HS-5 (cell line): ENCODE measurements around the gene SPINK6.

Experiments used
- DNase-seq: peaks from one replicate; pipeline ENCODE4 v3.0.0-alpha.2; 2012; ENCODE audit warnings: low read depth

Gene SPINK6

DNA sequence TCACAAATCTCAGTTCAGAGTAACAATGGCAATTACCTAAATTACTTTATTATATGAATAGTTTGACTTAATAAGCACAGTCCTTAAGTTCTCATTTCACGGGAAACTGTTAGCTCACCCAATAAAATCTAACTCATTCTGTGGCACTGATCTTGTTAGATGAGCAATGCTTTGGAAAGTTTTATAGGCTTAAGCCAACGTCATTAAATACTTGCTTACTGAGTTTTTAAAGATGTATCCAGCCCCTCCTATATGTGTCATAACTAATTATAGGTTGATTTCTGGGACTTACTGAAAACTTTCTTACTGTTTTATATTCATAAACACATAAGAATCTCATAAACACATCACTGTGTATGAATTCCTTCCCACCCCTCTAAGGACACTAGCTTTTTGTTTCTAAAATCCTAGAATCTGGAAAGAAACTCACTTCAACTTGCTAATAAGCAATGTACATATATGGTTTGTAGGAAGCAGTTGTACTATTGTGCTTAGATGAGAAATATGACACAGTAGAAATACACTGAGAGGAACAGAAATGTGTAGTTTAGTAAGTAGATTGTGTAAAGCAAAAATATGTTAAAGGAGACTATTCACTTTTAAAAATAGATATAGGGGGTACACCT lies 21.4 kb downstream of the SPINK6 start:
- DNase-seq, result peak; percentile 65

- no peak for DNase-seq
Measured at GRCh38 chr5:148228392-148228984, 25.6 kb downstream of the SPINK6 start.

GRCh38 chr5:148229840-148230239 lies 27.0 kb downstream of the SPINK6 start:
- DNase-seq, result no peak

GRCh38 chr5:148230240-148230639 lies 27.4 kb downstream of the SPINK6 start:
- no peak for DNase-seq

- DNase-seq, result no peak
Measured at GRCh38 chr5:148237785-148238417, 35.1 kb downstream of the SPINK6 start.

DNA sequence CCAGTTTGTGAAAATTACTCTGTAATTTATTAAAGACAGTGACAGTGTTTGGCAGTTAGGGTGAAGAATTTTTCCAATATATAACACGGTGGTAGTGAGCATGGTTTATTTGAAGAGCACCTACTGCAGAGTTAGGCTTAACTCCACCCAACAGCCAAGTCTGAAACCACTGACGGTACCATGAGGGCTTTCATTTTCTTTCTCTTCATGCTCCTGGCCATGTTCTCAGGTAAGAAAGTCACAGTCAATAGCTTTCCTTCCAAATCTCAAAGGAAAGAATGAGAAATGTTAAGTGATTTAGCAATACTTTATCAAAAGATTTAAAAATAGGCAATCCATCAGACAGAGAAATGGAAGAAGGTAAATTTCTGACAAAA lies 35.6 kb downstream of the SPINK6 start, which contains the start of gene MARCOL:
Gene MARCOL, plus strand, starts transcription at position 108 of the 377 bp plus-strand sequence. Its CDS starts 73 bp downstream, at position 181.
- no peak for DNase-seq

DNA sequence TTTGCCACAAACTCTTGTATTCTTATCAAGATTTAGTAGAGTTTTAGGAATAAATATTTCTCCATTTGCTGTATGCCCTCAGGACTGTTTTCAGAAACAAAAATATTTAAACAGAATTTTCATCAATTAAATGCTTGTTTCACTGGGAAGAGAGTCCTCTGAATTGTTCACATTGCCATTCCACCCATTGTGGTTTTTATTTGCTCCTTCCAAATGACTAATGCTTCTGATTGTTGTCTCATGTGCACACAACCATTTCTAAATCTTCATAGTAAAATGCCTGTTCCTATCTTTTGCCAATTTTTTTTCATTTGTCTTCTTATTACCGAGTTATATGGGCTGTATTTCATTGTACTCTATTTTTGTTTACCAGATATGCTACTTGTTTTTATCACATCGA lies 46.1 kb downstream of the SPINK6 start:
- DNase-seq, result no peak

- peak; percentile 25 for DNase-seq
Measured at GRCh38 chr5:148255456-148255855, 52.6 kb downstream of the SPINK6 start.

- DNase-seq, result no peak
Measured at GRCh38 chr5:148259288-148259687, 56.4 kb downstream of the SPINK6 start.

DNA sequence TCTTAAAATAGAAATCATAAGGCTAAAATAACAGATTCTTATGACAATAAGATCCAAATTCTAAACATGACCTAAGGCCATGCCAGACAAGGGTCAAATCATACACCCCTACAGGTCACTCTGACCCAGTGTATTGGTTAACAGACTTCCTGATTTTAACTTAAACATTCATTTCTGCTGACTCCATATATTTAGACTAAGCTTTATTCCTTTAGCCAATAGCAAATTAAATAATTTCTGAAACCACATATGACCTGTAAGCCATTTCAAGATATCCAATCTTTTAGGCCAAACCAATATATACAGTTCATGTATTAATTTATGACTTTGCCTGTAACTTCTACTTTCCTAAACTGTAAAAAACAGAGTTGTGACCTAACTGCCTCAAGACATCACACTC lies 58.4 kb downstream of the SPINK6 start:
- no peak for DNase-seq
